HAP-1 (cell line): Measurements from ENCODE around the gene FGF2.
"Not testable (repeated sequence)": the region's sequence is repeated elsewhere in the genome, so short reads cannot be mapped to it uniquely, and the experiment has no call there.

ENCODE experiments used
- DNase-seq, 2 experiments: peaks; one replicate each; pipeline ENCODE4 v3.0.0-alpha.2; 2016 to 2020; ENCODE audit warnings: low spot score in 2 of 2
- H3K27me3 ChIP-seq: fragments of 250-450 bp; sonication (Bioruptor Pico); 2 replicates; pipeline ENCODE4 v1.5.1; 2020; ENCODE audit warnings: low read depth, mild to moderate bottlenecking, moderate library complexity
- H3K36me3 ChIP-seq: fragments of 250-450 bp; sonication (Bioruptor Pico); replicated peaks from 2 replicates; pipeline ENCODE4 v1.5.1; 2020; ENCODE audit warnings: mild to moderate bottlenecking
- H3K4me1 ChIP-seq: fragments of 250-450 bp; sonication (Bioruptor Pico); 2 replicates; pipeline ENCODE4 v1.5.1; 2020; ENCODE audit warnings: mild to moderate bottlenecking
- H3K4me3 ChIP-seq: fragments of 250-450 bp; sonication (Bioruptor Pico); 2 replicates; pipeline ENCODE4 v1.5.1; 2020; ENCODE audit warnings: mild to moderate bottlenecking, moderate library complexity
- H3K9me3 ChIP-seq: fragments of 250-450 bp; sonication (Bioruptor Pico); 2 replicates; pipeline ENCODE4 v1.5.1; 2020; ENCODE audit warnings: mild to moderate bottlenecking, moderate library complexity
- in situ Hi-C: fragments of 300-500 bp; cut with MboI; formaldehyde crosslinking; loops from 3 replicates; pipeline ENCODE4 v1.14.3; 2020; ENCODE audit warnings: low sequenced_read_pairs, inconsistent platforms, mixed read lengths

FGF2 gene

GRCh38 chr4:122868235-122868634, 41.6 kb downstream of the FGF2 start:
- H3K27me3 ChIP-seq, H3K4me3 ChIP-seq, in situ Hi-C loops, H3K4me1 ChIP-seq, H3K36me3 ChIP-seq, DNase-seq, H3K9me3 ChIP-seq: not testable (repeated sequence)

GRCh38 chr4:122873146-122873545, 46.5 kb downstream of the FGF2 start:
- H3K4me1 ChIP-seq, result no peaks in the 10 kb centered on the region
- H3K36me3 ChIP-seq, result peaks cover 4% of the 10 kb centered on the region
- H3K27me3 ChIP-seq, result no peaks in the 10 kb centered on the region
- 0 out of 2 replicates have a peak, but pooled peaks cover 6% of the 10 kb centered on the region for H3K9me3 ChIP-seq
- no peak overlapping the region for H3K4me3 ChIP-seq
- DNase-seq, result no peak
- in situ Hi-C loops, result no loop called here

GRCh38 chr4:122873821-122874593, 47.4 kb downstream of the FGF2 start:
- in situ Hi-C loops, result no loop called here
- H3K36me3 ChIP-seq, result peaks cover 8% of the 10 kb centered on the region
- DNase-seq, result no peak
- H3K4me1 ChIP-seq, result no peaks in the 10 kb centered on the region
- H3K27me3 ChIP-seq, result no peaks in the 10 kb centered on the region
- H3K9me3 ChIP-seq, result peaks cover 4% of the 10 kb centered on the region; the same call in 1 of the 2 replicates
- no peak overlapping the region for H3K4me3 ChIP-seq

GRCh38 chr4:122875949-122876348, 49.3 kb downstream of the FGF2 start:
- Histone ChIP-seq H3K36me3 (peaks cover 25% of the 10 kb centered on the region), H3K4me1 (no peaks in the 10 kb centered on the region), H3K27me3 (no peaks in the 10 kb centered on the region), H3K4me3 (no peak overlapping the region), H3K9me3 (peaks cover 5% of the 10 kb centered on the region)
- in situ Hi-C loops, result no loop called here
- DNase-seq, result no peak

- in situ Hi-C loops, result no loop called here
- H3K9me3 ChIP-seq, result peaks cover 2% of the 10 kb centered on the region
- no peak for DNase-seq
- H3K4me3 ChIP-seq, result no peak overlapping the region
- H3K36me3 ChIP-seq, result peaks cover 30% of the 10 kb centered on the region
- no peaks in the 10 kb centered on the region for H3K4me1 ChIP-seq
- no peaks in the 10 kb centered on the region for H3K27me3 ChIP-seq
These were observed 49.8 kb downstream of the FGF2 start for GRCh38 chr4:122876456-122876855.

- in situ Hi-C loops, result no loop called here
- DNase-seq, result no peak
- H3K27me3 ChIP-seq, result no peaks in the 10 kb centered on the region
- H3K36me3 ChIP-seq, result peaks cover 43% of the 10 kb centered on the region
- H3K4me1 ChIP-seq, result no peaks in the 10 kb centered on the region
- H3K9me3 ChIP-seq, result peaks cover 2% of the 10 kb centered on the region
- no peak overlapping the region for H3K4me3 ChIP-seq
These were observed 52.4 kb downstream of the FGF2 start for GRCh38 chr4:122879001-122879400.

- Histone ChIP-seq H3K4me1 (no peaks in the 10 kb centered on the region), H3K9me3 (peaks cover 2% of the 10 kb centered on the region), H3K36me3 (peaks cover 60% of the 10 kb centered on the region), H3K4me3 (no peak overlapping the region), H3K27me3 (no peaks in the 10 kb centered on the region)
- no peak for DNase-seq
- in situ Hi-C loops, result no loop called here
These were observed 56.5 kb downstream of the FGF2 start for GRCh38 chr4:122882857-122883735.

GRCh38 chr4:122884499-122884898, 57.9 kb downstream of the FGF2 start:
- no peak overlapping the region for H3K4me3 ChIP-seq
- in situ Hi-C loops, result no loop called here
- no peaks in the 10 kb centered on the region for H3K4me1 ChIP-seq
- DNase-seq, result no peak
- no peaks in the 10 kb centered on the region for H3K27me3 ChIP-seq
- H3K9me3 ChIP-seq, result no peaks in the 10 kb centered on the region; the same call in 1 of the 2 replicates
- H3K36me3 ChIP-seq, result peaks cover 54% of the 10 kb centered on the region

GRCh38 chr4:122889726-122890125, 63.1 kb downstream of the FGF2 start:
- Histone ChIP-seq H3K36me3 (peaks cover 35% of the 10 kb centered on the region), H3K4me1 (no peaks in the 10 kb centered on the region), H3K9me3 (no peaks in the 10 kb centered on the region), H3K27me3 (no peaks in the 10 kb centered on the region), H3K4me3 (no peak overlapping the region)
- no peak for DNase-seq
- in situ Hi-C loops, result no loop called here

- H3K4me3 ChIP-seq, result no peak overlapping the region
- no peaks in the 10 kb centered on the region for H3K9me3 ChIP-seq
- no peak for DNase-seq
- H3K27me3 ChIP-seq, result no peaks in the 10 kb centered on the region
- in situ Hi-C loops, result no loop called here
- H3K36me3 ChIP-seq, result peaks cover 29% of the 10 kb centered on the region
- no peaks in the 10 kb centered on the region for H3K4me1 ChIP-seq
These were observed 63.6 kb downstream of the FGF2 start for GRCh38 chr4:122890147-122890795.

GRCh38 chr4:122894827-122895226, 68.2 kb downstream of the FGF2 start:
- H3K27me3 ChIP-seq, result no peaks in the 10 kb centered on the region
- peaks cover 12% of the 10 kb centered on the region for H3K36me3 ChIP-seq
- no peak for DNase-seq
- no peak overlapping the region for H3K4me3 ChIP-seq
- in situ Hi-C loops, result no loop called here
- H3K4me1 ChIP-seq, result no peaks in the 10 kb centered on the region
- H3K9me3 ChIP-seq, result no peaks in the 10 kb centered on the region

GRCh38 chr4:122895336-122895995, 68.8 kb downstream of the FGF2 start:
- H3K4me3 ChIP-seq, result no peak overlapping the region
- in situ Hi-C loops, result no loop called here
- DNase-seq, result no peak

GRCh38 chr4:122896270-122896669, 69.6 kb downstream of the FGF2 start:
- no peaks in the 10 kb centered on the region for H3K9me3 ChIP-seq
- H3K36me3 ChIP-seq, result peaks cover 7% of the 10 kb centered on the region
- no peak overlapping the region for H3K4me3 ChIP-seq
- DNase-seq, result no peak
- no peaks in the 10 kb centered on the region; the same call in 1 of the 2 replicates for H3K4me1 ChIP-seq
- H3K27me3 ChIP-seq, result no peaks in the 10 kb centered on the region
- in situ Hi-C loops, result no loop called here

More at GRCh38 chr4:122895336-122895995, 68.8 kb downstream of the FGF2 start:
- Histone ChIP-seq H3K27me3 (no peaks in the 10 kb centered on the region), H3K4me1 (no peaks in the 10 kb centered on the region; the same call in 1 of the 2 replicates), H3K36me3 (peaks cover 8% of the 10 kb centered on the region), H3K9me3 (no peaks in the 10 kb centered on the region)
